GM15510 (cell line): ENCODE measurements around the gene UBE2E2.

Source experiments
- POLR2A ChIP-seq: IDR thresholded peaks from 3 replicates; pipeline ENCODE4 v1.6.1; 2011; ENCODE audit warnings: borderline replicate concordance; ENCODE audit not compliant: insufficient read length; ENCODE audit errors: extremely low read depth

UBE2E2 gene

DNA sequence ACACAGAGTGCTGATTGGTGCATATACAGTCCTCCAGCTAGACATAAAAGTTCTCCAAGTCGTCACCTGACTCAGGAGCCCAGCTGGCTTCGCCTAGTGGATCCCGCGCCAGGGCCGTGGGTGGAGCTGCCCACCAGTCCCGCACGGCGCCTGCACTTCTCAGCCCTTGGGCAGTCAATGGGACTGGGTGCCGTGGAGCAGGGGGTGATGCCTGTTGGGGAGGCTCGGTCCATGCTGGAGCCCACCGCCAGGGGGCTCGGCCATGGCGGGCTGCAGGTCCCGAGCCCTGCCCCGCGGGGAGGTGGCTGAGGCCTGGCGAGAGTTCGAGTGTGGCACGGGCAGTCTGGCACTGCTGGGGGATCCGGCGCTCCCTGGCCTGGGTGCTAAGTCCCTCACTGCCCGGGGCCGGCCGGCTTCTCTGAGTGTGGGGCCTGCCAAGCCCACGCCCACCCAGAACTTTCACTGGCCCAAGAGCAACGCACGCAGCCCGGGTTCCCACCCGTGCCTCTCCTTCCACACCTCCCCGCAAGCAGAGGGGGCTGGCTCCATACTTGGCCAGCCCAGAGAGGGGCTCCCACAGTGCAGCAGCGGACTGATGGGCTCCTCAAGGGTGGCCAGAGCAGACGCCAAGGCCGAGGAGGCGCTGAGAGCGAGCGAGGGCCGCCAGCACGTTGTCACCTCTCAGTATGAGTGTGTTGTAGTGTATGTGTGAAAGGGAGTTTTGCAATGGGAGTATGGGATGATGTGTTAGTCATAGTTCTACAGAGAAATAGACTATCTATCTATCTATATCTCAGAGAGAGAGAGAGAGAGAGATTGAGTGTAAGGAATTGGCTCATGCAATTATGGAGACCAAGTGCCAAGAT lies 69.0 kb downstream of the UBE2E2 start:
- TF ChIP-seq POLR2A, result no peak

- TF ChIP-seq POLR2A, result no peak
Measured at GRCh38 chr3:23272820-23273219, 69.7 kb downstream of the UBE2E2 start.

DNA sequence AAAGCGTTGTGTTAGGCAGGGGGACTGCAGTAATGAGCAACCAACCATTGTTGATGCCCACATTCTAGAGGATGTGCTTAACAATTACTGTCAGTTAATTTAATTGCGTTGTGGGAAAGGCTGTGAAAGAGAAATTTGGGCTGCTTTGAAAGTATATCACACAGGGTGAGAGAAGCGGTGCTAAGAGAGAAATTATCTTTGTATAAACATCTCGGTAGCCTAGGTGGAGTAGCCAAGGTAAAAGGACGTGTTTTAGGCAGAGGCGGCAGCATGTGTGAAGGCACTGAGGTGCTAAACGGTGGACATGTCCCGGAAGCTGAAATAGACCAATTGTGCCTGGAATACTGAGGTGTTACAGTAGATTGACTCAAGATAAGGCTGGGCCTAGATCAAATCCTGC lies 71.9 kb downstream of the UBE2E2 start:
- TF ChIP-seq POLR2A, result no peak

DNA sequence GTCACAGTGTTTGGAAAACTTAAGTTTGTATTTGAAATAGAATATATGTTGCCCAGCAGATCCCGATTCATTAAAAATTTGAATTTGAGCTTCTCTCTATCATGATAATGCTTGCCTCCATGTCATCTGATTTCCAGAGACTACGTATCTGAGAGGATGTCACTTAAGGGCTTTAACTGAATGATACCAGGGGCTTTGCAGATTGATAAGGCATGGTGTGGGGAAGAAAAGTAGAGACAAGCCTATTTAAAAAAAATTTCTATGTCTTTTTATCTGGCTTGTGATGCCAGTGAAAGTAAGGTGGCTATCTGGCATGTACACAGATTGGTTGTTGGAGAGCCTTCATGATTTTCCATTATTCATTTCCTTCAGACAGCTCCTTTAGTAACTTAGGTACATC lies 72.7 kb downstream of the UBE2E2 start:
- no peak for TF ChIP-seq POLR2A

GRCh38 chr3:23276913-23277658 lies 74.0 kb downstream of the UBE2E2 start:
- no peak for TF ChIP-seq POLR2A

GRCh38 chr3:23277688-23278087 lies 74.6 kb downstream of the UBE2E2 start:
- TF ChIP-seq POLR2A, result no peak

GRCh38 chr3:23283625-23284024 lies 80.5 kb downstream of the UBE2E2 start:
- no peak for TF ChIP-seq POLR2A

GRCh38 chr3:23288286-23288685 lies 85.2 kb downstream of the UBE2E2 start:
- TF ChIP-seq POLR2A, result no peak

GRCh38 chr3:23288715-23289114 lies 85.6 kb downstream of the UBE2E2 start:
- TF ChIP-seq POLR2A, result no peak

GRCh38 chr3:23292432-23292831 lies 89.3 kb downstream of the UBE2E2 start:
- TF ChIP-seq POLR2A, result no peak

GRCh38 chr3:23294770-23295387 lies 91.8 kb downstream of the UBE2E2 start:
- no peak for TF ChIP-seq POLR2A

- TF ChIP-seq POLR2A, result no peak
Measured at GRCh38 chr3:23301819-23302218, 98.7 kb downstream of the UBE2E2 start.

- no peak for TF ChIP-seq POLR2A
Measured at GRCh38 chr3:23302271-23302670, 99.1 kb downstream of the UBE2E2 start.

DNA sequence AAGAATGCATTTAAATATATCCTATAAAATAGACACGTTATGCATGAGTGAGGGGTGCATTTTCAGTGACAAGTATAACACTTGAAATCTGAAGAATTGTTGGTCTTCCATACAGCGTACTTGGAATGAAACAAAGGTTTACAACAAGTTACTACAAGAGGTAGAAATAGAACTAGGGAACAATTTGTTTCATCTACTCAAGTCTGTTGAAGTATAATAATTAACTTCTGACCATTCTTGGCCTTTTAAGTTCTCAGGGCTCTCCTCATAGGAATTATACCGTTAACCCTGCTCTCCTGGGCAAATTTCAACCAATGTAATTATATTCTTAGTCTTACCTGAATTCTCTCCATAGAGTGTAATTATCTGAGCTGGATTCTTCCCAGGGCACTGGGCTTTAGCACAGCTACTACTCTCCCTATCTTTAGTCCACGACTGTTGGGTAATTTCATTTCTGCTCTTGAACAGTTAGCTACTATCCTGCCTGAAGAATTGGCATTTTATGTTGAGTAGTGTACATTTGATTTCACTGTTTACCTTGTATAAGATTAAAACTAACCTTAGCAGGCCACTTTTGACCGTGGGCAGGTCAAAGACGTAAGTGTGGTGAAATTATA lies 100.6 kb downstream of the UBE2E2 start:
- no peak for TF ChIP-seq POLR2A

- TF ChIP-seq POLR2A, result no peak
Measured at GRCh38 chr3:23304424-23304823, 101.3 kb downstream of the UBE2E2 start.

DNA sequence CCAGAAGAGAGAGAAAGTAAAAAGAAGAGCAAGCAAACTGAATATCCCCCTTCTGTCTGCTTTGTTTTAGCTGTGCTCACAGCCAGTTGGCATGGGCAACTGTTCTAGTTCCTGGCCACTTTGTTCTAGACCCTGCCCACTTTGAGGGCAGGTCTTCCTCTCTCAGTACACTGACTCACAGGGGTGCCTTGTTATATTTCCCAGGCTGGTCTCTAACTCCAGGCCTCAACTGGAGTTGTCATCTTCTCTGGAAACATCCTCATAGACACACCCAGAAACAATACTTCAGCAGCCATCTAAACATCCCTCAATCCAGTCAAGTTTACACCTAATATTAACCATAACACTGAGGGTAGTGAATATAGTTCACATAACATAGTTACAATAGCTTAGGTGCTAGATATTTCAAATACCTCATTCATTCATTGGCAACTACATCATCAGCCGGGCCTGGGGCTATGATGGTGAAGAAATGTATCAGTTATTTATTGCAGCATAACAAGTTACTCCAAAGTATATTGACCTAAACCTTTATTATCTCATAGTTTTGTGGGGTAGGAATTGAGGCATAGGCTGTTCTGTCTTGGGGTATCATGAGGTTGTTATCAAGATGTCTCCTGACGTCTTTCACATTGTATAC lies 106.0 kb downstream of the UBE2E2 start:
- TF ChIP-seq POLR2A, result no peak

GRCh38 chr3:23312866-23313265 lies 109.7 kb downstream of the UBE2E2 start:
- TF ChIP-seq POLR2A, result no peak
